ENCODE data around the gene PET100.
A peak's percentile ranks its signal among the peaks of the same experiment; 100 is the strongest.

The PET100 gene

GRCh38 chr19:7647156-7647555 is 17.6 kb downstream of the PET100 start:
- no peak for DNase-seq (ENCODE audit: low spot score)
- no peak for TF ChIP-seq CTCF (IDR thresholded peaks at IDR 0.05; ENCODE audit: extremely low read depth, missing control alignments)

GRCh38 chr19:7648265-7649014 is 18.8 kb downstream of the PET100 start:
- DNase-seq (ENCODE audit: low spot score) = no peak
- TF ChIP-seq CTCF (IDR thresholded peaks at IDR 0.05; ENCODE audit: extremely low read depth, missing control alignments) = no peak

- DNase-seq (ENCODE audit: low spot score) = no peak
- no peak for TF ChIP-seq CTCF (IDR thresholded peaks at IDR 0.05; ENCODE audit: extremely low read depth, missing control alignments)
Observed at GRCh38 chr19:7650148-7650547, 20.6 kb downstream of the PET100 start.

GRCh38 chr19:7652061-7652641 is 22.6 kb downstream of the PET100 start:
- peak; percentile 90 for DNase-seq (ENCODE audit: low spot score)
- peak; percentile 89 for TF ChIP-seq CTCF (IDR thresholded peaks at IDR 0.05; ENCODE audit: extremely low read depth, missing control alignments)

GRCh38 chr19:7654401-7654800 is 24.8 kb downstream of the PET100 start:
- DNase-seq (ENCODE audit: low spot score) = no peak
- no peak for TF ChIP-seq CTCF (IDR thresholded peaks at IDR 0.05; ENCODE audit: extremely low read depth, missing control alignments)

- DNase-seq (ENCODE audit: low spot score) = no peak
- TF ChIP-seq CTCF (IDR thresholded peaks at IDR 0.05; ENCODE audit: extremely low read depth, missing control alignments) = no peak
Observed at GRCh38 chr19:7655581-7655980, 26.0 kb downstream of the PET100 start.

GRCh38 chr19:7657131-7657751 is 27.6 kb downstream of the PET100 start:
- no peak for DNase-seq (ENCODE audit: low spot score)
- no peak for TF ChIP-seq CTCF (IDR thresholded peaks at IDR 0.05; ENCODE audit: extremely low read depth, missing control alignments)

All from GM20000 (cell line).